ENCODE results near the gene RFXANK.
A peak's percentile ranks its signal among the peaks of the same experiment; 100 is the strongest.
"Not testable (repeated sequence)": the region's sequence is repeated elsewhere in the genome, so short reads cannot be mapped to it uniquely, and the experiment has no call there.

Gene RFXANK

GRCh38 chr19:19207637-19208572, 15.8 kb downstream of the RFXANK start:
- DNase-seq = no peak

GRCh38 chr19:19209372-19209771, 17.3 kb downstream of the RFXANK start:
- no peak for DNase-seq

- no peak for DNase-seq
These were observed 19.7 kb downstream of the RFXANK start, which contains the start of gene NCAN for GRCh38 chr19:19211499-19212420. TSS of gene NCAN (plus strand) at chr19:19211958. CDS start at chr19:19216954, 4,996 bp downstream.

- no peak for DNase-seq
These were observed 20.9 kb downstream of the RFXANK start for GRCh38 chr19:19212916-19213315.

GRCh38 chr19:19213426-19214158, 21.5 kb downstream of the RFXANK start:
- DNase-seq = no peak

GRCh38 chr19:19214159-19214490, 22.1 kb downstream of the RFXANK start:
- DNase-seq = no peak

GRCh38 chr19:19214892-19215291, 22.8 kb downstream of the RFXANK start:
- DNase-seq = peak; percentile 19

- no peak for DNase-seq
These were observed 23.7 kb downstream of the RFXANK start for GRCh38 chr19:19215792-19216191.

GRCh38 chr19:19217099-19217498, 25.0 kb downstream of the RFXANK start:
- DNase-seq = peak; percentile 24

GRCh38 chr19:19218911-19219310, 26.9 kb downstream of the RFXANK start:
- no peak for DNase-seq

- DNase-seq = not testable (repeated sequence)
These were observed 28.9 kb downstream of the RFXANK start for GRCh38 chr19:19221000-19221399.

GRCh38 chr19:19223060-19223459, 31.0 kb downstream of the RFXANK start:
- no peak for DNase-seq

GRCh38 chr19:19223636-19224035, 31.6 kb downstream of the RFXANK start:
- no peak for DNase-seq

GRCh38 chr19:19224150-19224851, 32.2 kb downstream of the RFXANK start:
- DNase-seq = no peak

- peak; percentile 77 for DNase-seq
These were observed 32.9 kb downstream of the RFXANK start for GRCh38 chr19:19224852-19225494.

GRCh38 chr19:19226204-19226603, 34.1 kb downstream of the RFXANK start:
- DNase-seq = no peak

GRCh38 chr19:19226663-19227062, 34.6 kb downstream of the RFXANK start:
- DNase-seq = no peak

GRCh38 chr19:19227217-19227616, 35.2 kb downstream of the RFXANK start:
- no peak for DNase-seq

- DNase-seq = no peak
These were observed 37.6 kb downstream of the RFXANK start for GRCh38 chr19:19229701-19230100.

- DNase-seq = no peak
These were observed 38.9 kb downstream of the RFXANK start for GRCh38 chr19:19230999-19231398.

- no peak for DNase-seq
These were observed 40.2 kb downstream of the RFXANK start for GRCh38 chr19:19232261-19232721.
